AG08395 (cell line): ENCODE measurements around the gene HNMT.
"Not testable (repeated sequence)": the region's sequence is repeated elsewhere in the genome, so short reads cannot be mapped to it uniquely, and the experiment has no call there.

Experiments used
- DNase-seq: peaks from one replicate; pipeline ENCODE4 v3.0.0; 2012; ENCODE audit warnings: mixed read lengths, low spot score

Gene HNMT

GRCh38 chr2:137975280-137976271 is 11.3 kb downstream of the HNMT start:
- no peak for DNase-seq

- no peak for DNase-seq
These were observed 12.0 kb downstream of the HNMT start for GRCh38 chr2:137976274-137976673.

GRCh38 chr2:137977790-137978189 is 13.5 kb downstream of the HNMT start:
- DNase-seq, result no peak

GRCh38 chr2:137980459-137980858 is 16.2 kb downstream of the HNMT start:
- DNase-seq, result no peak

- no peak for DNase-seq
These were observed 16.9 kb downstream of the HNMT start for GRCh38 chr2:137981112-137981656.

GRCh38 chr2:137983581-137983980 is 19.3 kb downstream of the HNMT start:
- DNase-seq, result no peak

GRCh38 chr2:137986268-137986667 is 22.0 kb downstream of the HNMT start:
- no peak for DNase-seq

- no peak for DNase-seq
These were observed 22.7 kb downstream of the HNMT start for GRCh38 chr2:137987011-137987410.

GRCh38 chr2:137991078-137991477 is 26.8 kb downstream of the HNMT start:
- no peak for DNase-seq

GRCh38 chr2:137992039-137992646 is 27.9 kb downstream of the HNMT start:
- no peak for DNase-seq

- DNase-seq, result not testable (repeated sequence)
These were observed 29.6 kb downstream of the HNMT start for GRCh38 chr2:137993715-137994476.

GRCh38 chr2:137995368-137995767 is 31.1 kb downstream of the HNMT start:
- DNase-seq, result not testable (repeated sequence)

GRCh38 chr2:137996158-137996557 is 31.9 kb downstream of the HNMT start:
- not testable (repeated sequence) for DNase-seq

GRCh38 chr2:137997733-137998132 is 33.5 kb downstream of the HNMT start:
- DNase-seq, result no peak

- no peak for DNase-seq
These were observed 34.2 kb downstream of the HNMT start for GRCh38 chr2:137998503-137998902.

- DNase-seq, result no peak
These were observed 35.0 kb downstream of the HNMT start for GRCh38 chr2:137999273-137999672.

- DNase-seq, result no peak
These were observed 35.7 kb downstream of the HNMT start for GRCh38 chr2:138000009-138000408.

- no peak for DNase-seq
These were observed 36.5 kb downstream of the HNMT start for GRCh38 chr2:138000796-138001195.

GRCh38 chr2:138003411-138003810 is 39.1 kb downstream of the HNMT start:
- DNase-seq, result no peak

GRCh38 chr2:138007431-138007830 is 43.2 kb downstream of the HNMT start:
- DNase-seq, result no peak

- DNase-seq, result no peak
These were observed 45.3 kb downstream of the HNMT start for GRCh38 chr2:138009622-138010021.

- no peak for DNase-seq
These were observed 46.6 kb downstream of the HNMT start for GRCh38 chr2:138010890-138011289.
